Urinary bladder (tissue), 4 donors: Measurements from ENCODE around the gene CAMK2B. TPM values are rescaled to one million over a fixed set of nuclear protein-coding genes. Genes with fewer than 3 reads are reported as not detected.

Source experiments
- DNase-seq: peaks from one replicate; pipeline ENCODE4 v3.0.0-alpha.2; 2015; ENCODE audit errors: extremely low spot score
- H3K27ac ChIP-seq: one replicate; pipeline ENCODE4 v1.5.1; 2013; ENCODE audit warnings: low read depth, mild to moderate bottlenecking, moderate library complexity
- H3K36me3 ChIP-seq: one replicate; pipeline ENCODE4 v1.6.1; 2013; ENCODE audit warnings: mild to moderate bottlenecking, moderate library complexity; ENCODE audit not compliant: insufficient read depth
- H3K4me1 ChIP-seq: one replicate; pipeline ENCODE4 v1.6.1; 2013; ENCODE audit warnings: mild to moderate bottlenecking, moderate library complexity; ENCODE audit not compliant: insufficient read depth
- H3K4me3 ChIP-seq: one replicate; pipeline ENCODE4 v1.5.1; 2013; ENCODE audit warnings: low read depth, low read length
- WGBS: extraction: QIAGEN DNeasy Blood & Tissue Kit; methylation state at CpG from one replicate; pipeline ENCODE4 v1.1.7; 2013; 5-methylcytosine and 5-hydroxymethylcytosine counted together
- polyA plus RNA-seq: library from polyadenylated mRNA; stranded (reverse); fragments of 200-250 nt; gene quantifications from one replicate; pipeline ENCODE4 v1.2.3, GENCODE V29; 2013
- total RNA-seq: library from RNA; depleted of rRNA; stranded (reverse); fragments of >200 nt; gene quantifications from one replicate; pipeline ENCODE4 v1.2.3, GENCODE V29; 2014
- donor health status: healthy with polysubstance abuse.
- donor health status: healthy.

Gene CAMK2B
- total and polyA plus RNA-seq, 2 donors, result 0.32 to 1.5 TPM

DNA sequence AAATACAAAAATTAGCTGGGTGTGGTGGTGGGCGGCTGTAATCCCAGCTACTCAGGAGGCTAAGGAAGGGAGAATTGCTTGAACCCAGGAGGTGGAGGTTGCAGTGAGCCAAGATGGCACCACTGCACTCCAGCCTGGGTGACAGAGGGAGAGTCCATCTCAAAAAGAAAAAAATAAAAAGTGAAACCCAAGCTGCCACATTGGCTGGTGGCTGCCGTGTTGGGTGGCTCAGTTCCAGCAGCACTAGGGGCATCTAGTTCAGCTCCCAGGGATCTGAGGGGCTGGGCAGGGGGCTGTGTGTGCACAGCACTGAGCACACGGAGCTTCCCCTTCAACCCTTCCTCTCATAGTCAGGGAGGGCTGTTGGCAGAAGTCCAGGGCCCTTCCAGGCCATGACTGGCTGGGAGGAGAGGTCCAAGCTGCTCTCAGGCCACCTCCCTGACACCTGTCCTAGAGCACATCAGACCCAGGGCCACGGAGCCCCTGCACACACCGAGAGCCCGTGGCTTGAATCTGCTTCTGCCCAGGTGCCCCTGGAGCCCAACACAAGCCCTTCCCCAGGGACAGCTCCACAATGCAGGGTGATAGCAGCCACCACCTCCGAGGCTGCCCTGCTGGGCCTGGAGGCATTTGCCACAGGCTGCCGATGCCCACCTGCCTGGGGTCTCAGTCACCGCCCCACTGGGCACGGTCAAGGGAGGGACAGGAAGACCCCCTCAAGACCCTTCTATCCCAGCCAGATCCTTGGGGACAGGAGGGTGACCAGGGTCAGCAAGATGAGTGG is 77.3 kb downstream of the CAMK2B start:
- no peak for DNase-seq
- no peaks in the 10 kb centered on the region for H3K4me1 ChIP-seq
- 83% methylated on average over 10 of the region's 10 CpGs for WGBS
- H3K36me3 ChIP-seq, result no peaks in the 10 kb centered on the region
- H3K27ac ChIP-seq, result no peak overlapping the region
- H3K4me3 ChIP-seq, result no peak overlapping the region

GRCh38 chr7:44246396-44247113 is 78.8 kb downstream of the CAMK2B start:
- Histone ChIP-seq H3K36me3 (no peaks in the 10 kb centered on the region), H3K4me1 (no peaks in the 10 kb centered on the region), H3K4me3 (no peak overlapping the region), H3K27ac (no peak overlapping the region)
- no peak for DNase-seq
- WGBS, result 93% methylated on average over 7 of the region's 7 CpGs

DNA sequence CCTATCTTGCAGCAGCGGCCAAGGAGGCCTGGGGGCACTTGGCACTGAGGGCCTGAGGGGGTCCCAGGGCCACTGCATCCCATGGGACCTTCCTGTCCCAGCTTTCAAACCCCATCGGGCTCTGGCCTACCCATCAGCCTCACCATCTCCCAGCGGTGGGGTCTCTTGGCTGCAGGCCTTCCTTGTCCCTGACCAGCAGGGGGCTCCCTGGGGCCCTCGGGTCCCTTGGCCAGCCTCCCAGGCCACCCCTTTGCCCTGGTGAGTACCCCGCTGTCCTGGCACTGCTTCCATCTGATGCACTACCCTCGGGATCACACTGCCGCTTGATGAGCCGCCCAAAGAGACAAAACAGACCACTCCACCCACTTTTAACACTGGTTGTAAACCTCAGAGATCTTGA is 81.1 kb downstream of the CAMK2B start:
- Histone ChIP-seq H3K36me3 (no peaks in the 10 kb centered on the region), H3K4me3 (no peak overlapping the region), H3K4me1 (no peaks in the 10 kb centered on the region), H3K27ac (no peak overlapping the region)
- 54% methylated on average over 8 of the region's 8 CpGs for WGBS
- no peak for DNase-seq

DNA sequence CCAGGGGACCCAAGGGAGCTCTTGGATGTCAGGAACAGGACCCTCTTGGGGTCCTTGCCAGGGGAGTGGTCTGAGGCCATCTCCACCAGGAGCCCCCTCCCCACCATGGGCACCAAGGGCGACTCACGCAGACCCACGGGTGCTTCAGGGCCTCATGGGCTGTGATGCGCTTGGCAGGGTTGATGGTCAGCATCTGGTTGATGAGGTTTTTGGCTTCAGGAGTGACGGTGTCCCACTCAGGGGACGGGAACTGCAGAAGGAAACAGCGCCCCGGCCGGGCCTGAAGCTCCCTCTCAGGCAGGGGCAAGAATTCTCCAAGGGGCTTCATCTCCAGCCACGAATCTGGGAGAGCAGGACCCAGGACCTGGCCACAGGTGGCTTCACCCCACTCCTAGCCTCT is 83.3 kb downstream of the CAMK2B start:
- no peaks in the 10 kb centered on the region for H3K4me1 ChIP-seq
- WGBS, result 88% methylated on average over 10 of the region's 10 CpGs
- no peak overlapping the region for H3K4me3 ChIP-seq
- H3K27ac ChIP-seq, result no peak overlapping the region
- no peak for DNase-seq
- H3K36me3 ChIP-seq, result no peaks in the 10 kb centered on the region

GRCh38 chr7:44240983-44241510 is 84.3 kb downstream of the CAMK2B start:
- 13% methylated on average over 10 of the region's 10 CpGs for whole genome bisulfite sequencing
- Histone ChIP-seq H3K4me3 (no peak overlapping the region), H3K4me1 (no peaks in the 10 kb centered on the region), H3K27ac (no peak overlapping the region), H3K36me3 (no peaks in the 10 kb centered on the region)
- DNase-seq, result peak; percentile 47

DNA sequence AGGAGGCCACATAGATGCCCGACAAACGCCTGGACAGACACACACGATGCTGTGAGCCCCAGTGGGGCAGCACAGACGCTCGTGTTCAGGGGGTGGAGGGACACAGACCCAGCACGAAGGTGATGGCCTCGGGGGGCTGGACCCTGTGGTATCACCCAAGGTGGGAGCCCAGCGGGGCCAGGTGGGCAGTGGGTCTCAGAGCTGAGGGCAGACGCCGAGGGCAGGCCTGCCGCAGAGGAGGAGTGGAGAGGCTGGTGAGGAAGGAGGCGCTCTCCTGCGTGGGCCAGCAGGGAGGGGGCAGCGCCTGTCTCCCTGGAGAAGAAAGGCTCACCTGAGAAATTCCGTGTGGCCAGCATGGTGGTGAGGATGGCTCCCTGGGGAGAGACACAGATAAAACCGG is 85.0 kb downstream of the CAMK2B start:
- no peak overlapping the region for H3K4me3 ChIP-seq
- no peak overlapping the region for H3K27ac ChIP-seq
- no peaks in the 10 kb centered on the region for H3K4me1 ChIP-seq
- DNase-seq, result no peak
- H3K36me3 ChIP-seq, result no peaks in the 10 kb centered on the region
- 80% methylated on average over 16 of the region's 16 CpGs for WGBS

GRCh38 chr7:44239361-44239760 is 86.0 kb downstream of the CAMK2B start:
- H3K4me3 ChIP-seq, result no peak overlapping the region
- H3K36me3 ChIP-seq, result no peaks in the 10 kb centered on the region
- WGBS, result 75% methylated on average over 24 of the region's 24 CpGs
- no peak overlapping the region for H3K27ac ChIP-seq
- H3K4me1 ChIP-seq, result no peaks in the 10 kb centered on the region
- DNase-seq, result no peak

DNA sequence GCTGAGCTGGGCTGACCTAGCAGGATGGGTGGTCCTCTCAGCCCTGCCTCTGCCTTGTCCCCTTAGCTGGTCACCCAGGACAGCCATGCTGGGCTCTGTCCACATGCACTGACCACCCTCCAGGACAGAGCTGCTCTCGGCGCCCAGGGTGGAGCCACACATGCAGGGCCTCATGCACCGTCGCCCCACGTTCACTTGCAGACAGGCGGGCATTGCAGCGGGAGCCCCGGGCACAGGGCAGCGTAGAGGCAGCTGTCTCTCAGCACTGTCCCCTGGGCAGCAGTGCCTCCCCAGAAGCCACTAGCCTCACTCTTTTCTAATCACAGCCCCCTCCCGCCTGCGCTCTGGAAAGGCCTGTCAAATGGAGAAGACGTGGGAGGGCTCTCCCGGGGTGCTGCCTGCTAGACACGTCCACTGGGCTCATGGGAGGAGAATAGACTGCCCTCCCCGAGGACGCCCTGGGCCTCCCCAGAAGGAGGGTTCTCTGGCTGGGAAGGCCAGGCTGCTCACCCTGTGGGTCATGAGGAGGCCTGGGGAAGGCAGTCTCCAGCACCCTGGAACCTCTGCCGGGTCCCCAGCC is 87.2 kb downstream of the CAMK2B start:
- H3K27ac ChIP-seq, result no peak overlapping the region
- no peaks in the 10 kb centered on the region for H3K4me1 ChIP-seq
- WGBS, result 79% methylated on average over 17 of the region's 17 CpGs
- no peak for DNase-seq
- no peak overlapping the region for H3K4me3 ChIP-seq
- H3K36me3 ChIP-seq, result no peaks in the 10 kb centered on the region

GRCh38 chr7:44237696-44238095 is 87.7 kb downstream of the CAMK2B start:
- no peaks in the 10 kb centered on the region for H3K36me3 ChIP-seq
- 91% methylated on average over 10 of the region's 10 CpGs for WGBS
- DNase-seq, result no peak
- no peak overlapping the region for H3K4me3 ChIP-seq
- no peak overlapping the region for H3K27ac ChIP-seq
- H3K4me1 ChIP-seq, result no peaks in the 10 kb centered on the region

- 58% methylated on average over 4 of the region's 4 CpGs for WGBS
- no peaks in the 10 kb centered on the region for H3K36me3 ChIP-seq
- no peak overlapping the region for H3K4me3 ChIP-seq
- no peak for DNase-seq
- H3K4me1 ChIP-seq, result no peaks in the 10 kb centered on the region
- no peak overlapping the region for H3K27ac ChIP-seq
These were observed 89.1 kb downstream of the CAMK2B start for GRCh38 chr7:44236333-44236728.

DNA sequence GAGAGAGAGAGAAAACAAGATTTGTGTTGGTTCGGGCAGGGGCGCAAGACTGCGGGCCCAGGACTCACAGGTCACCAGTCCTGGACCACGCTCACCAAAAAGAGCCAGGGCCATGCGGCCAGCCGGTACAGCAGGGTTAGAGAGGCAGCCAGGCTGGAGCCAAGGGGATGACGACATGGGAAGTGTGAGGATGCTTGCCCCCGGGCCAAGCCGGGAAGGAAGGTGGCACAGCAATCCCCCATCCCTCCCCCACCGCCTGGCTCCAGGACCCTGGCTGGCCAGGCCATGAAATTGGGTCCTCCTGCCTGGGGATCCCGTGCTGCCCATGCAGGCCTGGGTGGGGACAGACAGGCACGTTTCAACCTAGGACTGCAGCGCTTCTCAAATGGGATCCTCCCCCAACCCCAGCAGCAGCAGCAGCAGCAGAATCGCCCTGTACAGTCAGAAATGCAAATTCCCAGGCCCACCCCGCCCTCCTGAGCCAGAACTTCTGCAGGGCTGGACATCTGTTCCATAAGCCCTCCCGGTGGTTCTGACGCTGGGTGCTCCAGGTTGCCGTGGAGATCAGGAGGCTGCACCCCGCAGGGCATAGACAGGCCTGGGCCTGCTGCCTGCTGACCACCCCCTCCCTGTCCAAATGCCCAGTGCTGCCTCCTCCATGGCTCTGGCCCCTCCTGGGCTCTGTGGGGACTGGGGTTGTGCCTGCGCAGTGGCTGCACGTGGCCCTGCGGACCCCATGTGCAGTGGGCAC is 89.6 kb downstream of the CAMK2B start:
- Histone ChIP-seq H3K27ac (no peak overlapping the region), H3K4me1 (no peaks in the 10 kb centered on the region), H3K36me3 (no peaks in the 10 kb centered on the region), H3K4me3 (no peak overlapping the region)
- no peak for DNase-seq
- WGBS, result 63% methylated on average over 22 of the region's 22 CpGs

- Histone ChIP-seq H3K36me3 (no peaks in the 10 kb centered on the region), H3K27ac (no peak overlapping the region), H3K4me1 (no peaks in the 10 kb centered on the region), H3K4me3 (no peak overlapping the region)
- WGBS, result 91% methylated on average over 8 of the region's 8 CpGs
- no peak for DNase-seq
These were observed 90.3 kb downstream of the CAMK2B start for GRCh38 chr7:44235066-44235465.

DNA sequence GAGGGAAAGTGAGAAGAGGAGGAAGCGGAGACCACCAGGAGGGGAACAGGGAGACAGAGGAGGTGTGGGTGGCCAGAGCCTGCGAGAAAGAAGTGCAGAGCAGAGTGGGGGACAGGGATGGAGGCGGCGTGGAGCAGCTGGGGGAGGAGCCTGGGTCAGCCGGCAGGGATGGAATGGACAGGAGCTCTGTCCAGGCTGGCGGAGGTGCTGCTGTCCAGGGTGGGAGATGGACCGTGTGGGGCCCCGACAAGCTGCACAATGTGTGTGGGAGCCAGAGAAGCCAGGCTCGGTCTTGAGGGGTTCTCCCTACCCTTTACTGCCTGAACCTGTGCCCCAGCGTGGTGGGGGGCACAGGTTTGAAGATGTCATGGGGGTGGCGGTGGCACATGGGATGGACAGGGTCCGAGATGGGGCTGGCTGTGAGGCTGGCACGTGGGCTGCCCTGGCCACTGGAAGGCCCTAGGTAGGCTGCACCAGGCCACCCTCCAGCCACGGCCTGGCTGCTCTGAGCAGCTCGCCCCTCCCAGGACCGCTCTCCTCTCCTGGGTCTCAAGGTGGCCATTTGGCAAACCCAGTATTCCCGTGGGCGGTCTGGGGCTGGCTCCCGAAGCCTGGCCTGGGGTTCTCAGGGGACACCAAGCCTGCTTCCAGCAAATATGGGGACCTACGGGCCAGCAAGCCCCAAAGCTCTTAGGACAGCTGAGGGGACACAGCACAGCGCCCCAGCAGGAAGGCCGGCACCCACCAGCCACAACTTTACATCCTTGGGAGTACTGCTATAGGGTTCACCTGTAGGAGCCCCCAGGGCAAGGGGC is 92.3 kb downstream of the CAMK2B start:
- Histone ChIP-seq H3K27ac (no peak overlapping the region), H3K4me1 (no peaks in the 10 kb centered on the region), H3K36me3 (no peaks in the 10 kb centered on the region), H3K4me3 (no peak overlapping the region)
- DNase-seq, result no peak
- 74% methylated on average over 22 of the region's 22 CpGs for WGBS
